ENCODE measurements around the gene MSI2. TPM values are rescaled to one million over a fixed set of nuclear protein-coding genes. Genes with fewer than 3 reads are reported as not detected.

The MSI2 gene
- total RNA-seq, 1 donor from 2014 or later = 75.5 TPM

GRCh38 chr17:57607553-57608120 lies 351.3 kb downstream of the MSI2 start:
- Mint-ChIP-seq H3K27ac (ENCODE audit: unreplicated experiment) (no peak overlapping the region), H3K27me3 (ENCODE audit: unreplicated experiment) (no peaks in the 10 kb centered on the region), H3K36me3 (ENCODE audit: unreplicated experiment) (no peaks in the 10 kb centered on the region), H3K4me3 (ENCODE audit: unreplicated experiment) (no peak overlapping the region), H3K4me1 (ENCODE audit: unreplicated experiment) (peaks cover 20% of the 10 kb centered on the region), H3K9me3 (ENCODE audit: unreplicated experiment) (no peaks in the 10 kb centered on the region)
- no peak for TF ChIP-seq CTCF (IDR thresholded peaks at IDR 0.05)
- no peak for DNase-seq (ENCODE audit: extremely low spot score, unreplicated experiment)

GRCh38 chr17:57608369-57609124 lies 352.2 kb downstream of the MSI2 start:
- no peak overlapping the region for H3K4me3 Mint-ChIP-seq (ENCODE audit: unreplicated experiment)
- H3K27ac Mint-ChIP-seq (ENCODE audit: unreplicated experiment) = no peak overlapping the region
- peaks cover 20% of the 10 kb centered on the region for H3K4me1 Mint-ChIP-seq (ENCODE audit: unreplicated experiment)
- TF ChIP-seq CTCF (IDR thresholded peaks at IDR 0.05) = no peak
- DNase-seq (ENCODE audit: extremely low spot score, unreplicated experiment) = no peak
- H3K9me3 Mint-ChIP-seq (ENCODE audit: unreplicated experiment) = no peaks in the 10 kb centered on the region
- H3K36me3 Mint-ChIP-seq (ENCODE audit: unreplicated experiment) = no peaks in the 10 kb centered on the region
- H3K27me3 Mint-ChIP-seq (ENCODE audit: unreplicated experiment) = no peaks in the 10 kb centered on the region

GRCh38 chr17:57609125-57609877 lies 353.0 kb downstream of the MSI2 start:
- Mint-ChIP-seq H3K27me3 (ENCODE audit: unreplicated experiment) (no peaks in the 10 kb centered on the region), H3K36me3 (ENCODE audit: unreplicated experiment) (no peaks in the 10 kb centered on the region), H3K9me3 (ENCODE audit: unreplicated experiment) (no peaks in the 10 kb centered on the region), H3K4me3 (ENCODE audit: unreplicated experiment) (no peak overlapping the region), H3K4me1 (ENCODE audit: unreplicated experiment) (peaks cover 17% of the 10 kb centered on the region), H3K27ac (ENCODE audit: unreplicated experiment) (no peak overlapping the region)
- TF ChIP-seq CTCF (IDR thresholded peaks at IDR 0.05) = no peak
- no peak for DNase-seq (ENCODE audit: extremely low spot score, unreplicated experiment)

- H3K27me3 Mint-ChIP-seq (ENCODE audit: unreplicated experiment) = no peaks in the 10 kb centered on the region
- peaks cover 13% of the 10 kb centered on the region for H3K4me1 Mint-ChIP-seq (ENCODE audit: unreplicated experiment)
- TF ChIP-seq CTCF (IDR thresholded peaks at IDR 0.05) = no peak
- H3K27ac Mint-ChIP-seq (ENCODE audit: unreplicated experiment) = no peak overlapping the region
- no peak for DNase-seq (ENCODE audit: extremely low spot score, unreplicated experiment)
- no peak overlapping the region for H3K4me3 Mint-ChIP-seq (ENCODE audit: unreplicated experiment)
- no peaks in the 10 kb centered on the region for H3K36me3 Mint-ChIP-seq (ENCODE audit: unreplicated experiment)
- H3K9me3 Mint-ChIP-seq (ENCODE audit: unreplicated experiment) = no peaks in the 10 kb centered on the region
Observed at GRCh38 chr17:57609878-57610270, 353.6 kb downstream of the MSI2 start.

Data from osteocyte (in vitro differentiated cells).